ENCODE results near the gene CORO1C.
A peak's percentile ranks its signal among the peaks of the same experiment; 100 is the strongest.
"Not testable (repeated sequence)": the region's sequence is repeated elsewhere in the genome, so short reads cannot be mapped to it uniquely, and the experiment has no call there.

Gene CORO1C

DNA sequence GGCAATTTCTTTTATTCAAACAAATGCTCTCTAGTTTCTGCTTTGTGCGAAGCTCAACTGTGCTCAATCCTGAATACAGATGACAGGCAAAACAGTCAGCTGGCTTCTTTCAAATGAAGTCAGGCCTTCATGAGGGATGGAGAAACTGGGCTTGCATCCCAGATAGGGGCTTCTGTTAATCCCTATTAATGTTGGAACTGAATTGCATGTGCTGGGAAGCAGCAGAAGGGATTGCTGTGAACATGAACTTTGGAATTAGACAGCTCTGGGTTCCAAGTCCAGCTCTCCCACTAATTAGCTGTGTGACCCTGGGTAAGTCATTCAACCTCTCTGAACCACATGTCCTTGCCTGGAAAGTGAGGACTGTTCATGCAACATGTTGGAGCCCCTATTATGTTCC is 21.1 kb upstream of the CORO1C start:
- DNase-seq = no peak

DNA sequence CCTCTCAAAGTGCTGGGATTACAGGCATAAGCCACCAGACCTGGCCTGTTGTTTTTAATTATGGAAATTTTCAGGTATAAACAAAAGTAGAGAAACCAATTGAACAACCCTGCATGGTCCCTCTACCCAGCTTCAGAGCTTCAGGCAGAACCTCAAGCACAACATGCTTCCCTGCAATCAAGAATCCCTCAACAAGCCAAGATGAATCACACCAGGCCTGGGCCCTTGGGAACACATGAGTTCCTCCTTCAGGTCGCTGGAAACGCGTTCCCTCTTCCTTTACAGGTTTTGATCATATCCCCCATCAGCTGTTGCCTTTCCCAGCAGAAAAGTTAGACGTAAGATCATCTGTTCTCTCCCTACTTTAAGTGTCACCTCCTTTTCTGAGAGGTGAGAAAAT is 20.5 kb upstream of the CORO1C start:
- no peak for DNase-seq

DNA sequence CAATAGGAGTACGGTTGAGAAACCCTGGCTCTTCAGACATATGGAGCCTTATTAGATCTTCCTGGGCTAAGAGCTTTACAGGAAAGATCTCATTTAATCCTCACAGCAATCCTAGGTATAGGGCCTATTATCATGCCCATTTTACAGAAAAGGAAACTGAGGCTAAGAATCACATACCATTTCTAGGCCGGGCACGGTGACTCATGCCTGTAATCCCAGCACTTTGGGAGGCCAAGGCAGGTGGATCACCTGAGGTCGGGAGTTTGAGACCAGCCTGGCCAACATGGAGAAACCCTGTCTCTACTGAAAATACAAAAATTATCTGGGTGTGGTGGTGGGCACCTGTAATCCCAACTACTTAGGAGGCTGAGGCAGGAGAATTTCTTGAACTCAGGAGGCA is 19.7 kb upstream of the CORO1C start:
- DNase-seq = not testable (repeated sequence)

DNA sequence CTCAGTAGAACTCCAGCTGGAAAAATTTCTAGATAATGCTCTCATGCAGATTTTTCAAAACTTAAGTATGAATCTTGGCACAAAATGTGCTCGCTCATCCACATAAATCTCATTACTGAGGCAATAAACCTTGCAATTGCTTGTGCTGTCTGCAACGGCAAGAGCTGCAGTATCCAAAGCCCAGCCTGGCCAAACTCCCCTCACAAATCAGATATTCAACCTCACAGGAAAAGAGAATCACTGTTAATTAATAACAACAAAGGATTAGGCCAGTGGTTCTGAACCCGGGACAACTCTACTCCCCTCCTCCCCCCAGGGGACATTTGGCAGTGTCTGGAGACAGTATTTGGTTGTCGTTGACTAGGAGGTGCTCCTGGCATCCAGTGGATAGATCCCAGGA is 19.2 kb upstream of the CORO1C start:
- DNase-seq = no peak

DNA sequence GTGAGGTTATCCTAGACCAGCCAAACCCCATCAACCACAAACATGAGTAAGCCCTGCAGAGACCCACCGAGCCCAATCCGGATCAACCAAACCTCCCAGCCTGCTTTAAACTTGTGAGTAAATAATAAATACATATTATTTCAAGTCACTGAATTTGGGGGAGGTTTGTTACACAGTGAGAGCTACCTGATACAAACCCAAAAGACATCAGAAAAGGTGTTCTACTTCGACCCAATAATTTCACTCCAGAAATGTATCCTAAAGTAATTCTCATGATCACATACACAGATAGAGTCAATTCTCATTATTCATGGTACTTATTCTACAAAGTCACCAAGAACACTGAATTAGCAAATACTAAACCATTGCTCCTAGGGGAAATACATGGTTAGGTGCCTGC is 16.2 kb upstream of the CORO1C start:
- DNase-seq = no peak

DNA sequence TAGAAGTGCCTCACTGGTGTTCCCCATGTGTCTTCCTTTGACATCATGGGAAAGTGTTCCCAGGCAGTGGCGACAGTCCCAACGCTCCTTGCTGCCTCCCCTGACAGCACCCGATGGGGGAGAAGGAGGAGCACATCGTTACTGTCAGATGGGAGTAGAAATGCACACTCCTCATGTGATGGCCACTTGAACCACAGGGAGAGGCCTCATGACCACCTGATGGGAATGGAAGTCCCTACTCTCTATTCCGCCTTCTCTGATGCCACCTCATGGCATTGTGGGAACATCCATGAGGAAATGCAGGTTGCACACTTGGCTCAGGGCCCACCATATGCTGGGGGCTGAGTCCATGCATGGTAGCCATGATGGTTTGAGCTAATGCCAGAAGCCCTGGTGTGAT is 14.3 kb upstream of the CORO1C start:
- no peak for DNase-seq

DNA sequence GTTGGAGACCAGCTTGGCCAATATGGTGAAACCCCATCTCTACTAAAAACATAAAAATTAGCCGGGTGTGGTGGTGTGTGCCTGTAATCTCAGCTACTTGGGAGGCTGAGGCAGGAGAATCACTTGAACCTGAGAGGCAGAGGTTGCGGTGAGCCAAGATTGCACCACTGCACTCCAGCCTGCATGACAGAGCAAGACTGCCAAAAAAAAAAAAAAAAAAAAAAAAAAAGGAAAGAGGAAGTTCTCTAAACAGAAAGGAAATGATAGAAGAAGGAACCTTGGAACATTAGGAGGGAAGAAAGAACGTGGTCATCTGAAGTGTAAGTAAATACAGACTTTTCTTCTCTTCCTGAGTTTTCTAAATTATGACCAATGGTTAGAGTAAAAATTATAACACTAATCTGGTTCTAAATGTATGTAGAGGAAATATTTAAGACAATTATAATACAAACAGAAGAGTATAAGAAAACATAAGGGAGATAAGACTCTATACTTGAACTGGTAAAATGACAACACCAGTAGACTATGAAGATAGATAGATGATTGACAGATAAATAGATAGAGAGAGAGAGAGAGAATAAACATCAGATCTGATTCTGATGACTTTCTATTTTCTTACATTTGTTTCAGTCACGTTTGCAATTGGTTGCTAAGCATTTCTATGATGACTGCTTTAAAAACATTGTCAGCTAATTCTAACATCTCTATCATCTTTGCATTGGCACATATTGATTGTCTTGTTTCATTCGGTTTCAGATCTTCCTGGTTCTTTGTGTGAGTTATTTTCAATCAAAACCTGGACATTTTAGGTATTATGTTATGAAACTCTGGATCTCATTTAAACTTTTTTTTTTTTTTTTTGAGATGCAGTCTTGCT is 12.9 kb upstream of the CORO1C start:
- DNase-seq = no peak

DNA sequence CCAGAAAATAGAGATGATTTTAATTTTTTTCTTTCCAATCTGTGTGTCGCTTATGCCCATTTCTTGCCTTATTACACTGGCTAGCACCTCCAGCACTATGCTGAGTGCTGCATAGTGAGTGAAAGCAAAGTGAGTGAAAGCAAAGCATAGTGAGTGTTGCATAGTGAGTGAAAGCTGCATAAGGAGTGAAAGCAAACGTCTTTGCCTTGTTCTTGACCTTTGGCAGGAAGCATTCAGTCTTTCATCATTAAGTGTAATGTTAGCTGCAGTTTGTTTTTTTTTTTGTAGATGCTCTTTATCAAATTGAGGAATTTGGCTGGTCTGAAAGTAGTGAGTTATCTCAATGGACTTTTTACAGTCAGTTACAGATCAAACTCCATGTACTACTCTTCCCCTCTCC is 6.9 kb upstream of the CORO1C start:
- DNase-seq = no peak

DNA sequence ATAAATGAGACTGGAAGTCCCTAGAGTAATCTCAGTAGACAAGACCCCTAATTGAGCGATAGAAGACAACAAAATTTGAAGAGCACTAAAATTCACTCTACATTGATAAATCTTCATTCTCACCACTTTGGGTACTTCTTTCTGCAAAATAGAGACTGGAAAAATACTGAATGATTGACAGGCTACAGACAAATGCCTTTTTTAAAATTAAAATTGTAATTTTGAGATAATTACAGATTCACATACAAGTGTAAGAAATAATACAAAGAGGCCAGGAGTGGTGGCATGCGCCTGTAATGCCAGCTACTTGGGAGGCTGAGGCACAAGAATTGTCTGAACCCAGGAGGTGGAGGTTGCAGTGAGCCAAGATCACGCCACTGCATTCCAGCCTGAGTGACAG is 4.5 kb upstream of the CORO1C start:
- DNase-seq = no peak

DNA sequence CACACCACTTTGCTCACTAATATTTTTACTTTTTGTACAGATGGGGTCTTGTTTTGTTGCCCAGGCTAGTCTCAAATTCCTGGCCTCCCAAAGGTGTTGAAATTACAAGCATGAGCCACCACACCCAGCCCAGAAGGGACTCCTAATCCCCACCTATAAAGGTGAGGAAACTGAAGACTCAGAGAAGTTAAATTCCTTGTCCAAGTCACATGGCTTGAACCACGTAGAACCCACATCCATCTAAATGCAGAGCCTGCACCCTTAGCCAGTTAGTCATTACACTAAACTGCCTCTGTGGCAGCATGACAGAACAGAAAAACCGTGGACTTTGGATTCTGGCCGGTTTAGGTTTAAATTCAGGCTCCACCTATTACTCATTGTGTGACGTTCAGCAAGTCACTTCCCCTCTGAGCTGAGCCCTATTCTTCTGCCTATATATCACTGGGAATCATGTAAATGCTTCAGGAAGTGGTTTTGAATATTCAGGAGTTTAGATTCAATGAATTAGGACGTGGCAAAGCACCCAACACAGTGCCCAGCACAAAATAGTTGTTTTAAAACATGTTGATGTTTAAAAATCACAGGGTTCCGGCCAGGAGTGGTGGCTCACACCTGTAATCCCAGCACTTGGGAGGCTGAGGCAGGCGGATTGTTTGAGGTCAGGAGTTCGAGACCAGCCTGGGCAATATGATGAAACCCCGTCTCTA is 3.0 kb upstream of the CORO1C start:
- no peak for DNase-seq

DNA sequence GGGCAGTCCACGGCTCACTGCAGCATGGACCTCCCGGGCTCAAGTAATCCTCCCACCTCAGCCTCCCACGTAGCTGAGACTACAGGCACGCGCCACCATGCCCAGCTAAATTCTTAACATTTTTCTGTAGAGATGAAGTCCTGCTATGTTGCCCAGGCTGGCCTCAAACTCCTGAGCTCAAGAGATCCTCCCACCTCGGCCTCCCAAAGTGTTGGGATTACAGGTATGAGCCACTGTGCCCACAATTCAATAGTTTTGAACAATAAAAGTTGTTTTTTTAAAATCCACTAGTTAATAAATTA is 1.9 kb upstream of the CORO1C start:
- DNase-seq = not testable (repeated sequence)

DNA sequence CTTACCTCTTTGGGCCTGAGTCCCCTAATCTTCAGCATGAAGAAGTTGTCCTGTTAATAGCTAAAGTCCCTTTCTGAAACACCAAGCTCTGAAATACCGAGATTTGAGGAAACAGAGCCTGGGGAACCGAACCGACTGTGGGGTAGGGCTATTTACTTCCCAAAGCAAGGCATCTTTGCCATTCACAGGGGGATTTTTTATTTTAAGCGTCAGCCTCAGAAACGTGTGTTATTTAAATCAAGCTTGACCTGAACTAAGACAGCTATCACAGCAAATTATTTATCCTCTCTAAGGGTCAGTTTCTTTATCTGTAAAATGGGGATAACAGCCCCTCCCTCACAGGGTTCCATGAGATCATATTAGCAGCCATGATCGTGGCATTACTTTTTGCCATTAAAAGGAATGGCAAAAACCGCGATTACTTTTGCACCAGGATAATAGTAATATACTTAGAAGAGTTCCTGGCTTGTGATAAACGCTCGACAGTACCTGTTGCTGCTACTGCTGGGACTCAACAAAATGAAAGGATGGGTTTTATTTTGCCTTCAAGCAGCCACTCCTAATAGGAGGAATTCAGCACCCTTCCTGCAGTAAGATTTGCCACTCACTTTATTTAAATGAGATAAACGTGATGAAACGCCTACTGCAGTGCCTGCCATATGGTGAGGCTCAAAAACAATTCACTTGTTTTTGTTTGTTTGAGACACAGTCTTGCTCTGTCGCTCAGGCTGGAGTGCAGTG is 1.3 kb upstream of the CORO1C start:
- DNase-seq = no peak

DNA sequence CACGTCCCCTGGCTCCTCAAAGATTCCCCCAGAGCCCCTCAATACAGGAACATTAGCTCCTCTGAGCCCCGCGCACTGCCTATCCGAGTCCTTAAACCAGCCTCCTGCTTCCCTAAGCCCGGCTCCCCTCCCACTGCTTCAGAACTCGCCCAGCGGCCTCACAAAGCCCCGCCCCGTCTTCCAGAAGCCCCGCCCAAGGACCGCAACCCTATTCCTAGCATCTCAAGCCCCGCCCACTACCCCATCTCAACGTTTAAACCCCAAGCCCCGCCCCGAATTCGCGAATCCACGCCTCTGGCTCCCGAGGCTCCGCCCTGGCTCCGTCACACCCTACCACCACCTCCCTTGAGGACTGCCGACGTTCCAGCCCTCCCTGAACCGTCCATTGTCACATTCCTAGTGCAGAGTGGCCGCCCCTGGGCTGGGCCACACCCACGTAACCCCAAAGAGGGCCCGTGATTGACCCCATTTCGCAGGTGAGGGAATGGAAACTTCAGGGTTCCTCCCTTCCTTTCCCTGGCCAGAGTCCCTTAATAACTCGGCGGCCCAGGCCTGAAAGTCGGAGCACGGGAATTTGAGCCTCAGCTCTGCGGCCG is 646 bp upstream of the CORO1C start:
- DNase-seq = peak; percentile 92

DNA sequence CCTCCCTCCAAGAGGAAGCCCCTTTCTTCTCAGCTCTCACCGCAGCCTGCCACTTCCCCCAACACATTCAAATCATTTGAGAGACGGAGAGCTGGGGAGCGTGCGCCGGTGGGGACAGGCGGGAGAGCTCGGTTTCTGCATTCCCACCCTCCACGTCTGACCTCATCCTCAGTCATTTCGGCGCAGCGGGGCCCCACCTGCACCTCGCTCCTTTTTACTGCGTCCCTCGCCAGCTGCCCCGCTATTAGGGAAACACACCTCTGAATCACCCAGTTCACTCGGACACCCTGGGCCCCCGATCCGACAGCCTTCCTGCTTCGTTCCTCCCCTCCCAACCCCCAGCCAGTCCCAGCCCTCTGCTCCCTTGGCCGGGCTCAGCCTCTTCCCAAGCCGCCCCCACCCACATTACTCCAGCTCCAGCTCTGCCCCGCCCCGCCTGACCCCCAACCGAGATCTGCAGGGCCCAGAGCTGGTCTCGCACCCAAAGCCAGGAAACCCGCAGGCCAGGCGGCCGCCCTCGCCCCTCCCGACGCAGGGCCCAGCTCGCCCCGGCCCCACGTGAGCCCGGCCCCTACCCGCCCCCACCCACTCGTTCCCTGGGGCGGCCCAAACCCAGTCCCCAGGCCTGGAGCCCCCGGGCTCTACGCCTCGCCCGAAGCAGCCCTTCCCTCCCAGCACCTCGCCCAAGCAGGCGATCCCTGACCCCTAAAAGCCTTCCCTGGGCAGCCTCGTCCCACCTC is 783 bp downstream of the CORO1C start:
- peak; percentile 46 for DNase-seq

DNA sequence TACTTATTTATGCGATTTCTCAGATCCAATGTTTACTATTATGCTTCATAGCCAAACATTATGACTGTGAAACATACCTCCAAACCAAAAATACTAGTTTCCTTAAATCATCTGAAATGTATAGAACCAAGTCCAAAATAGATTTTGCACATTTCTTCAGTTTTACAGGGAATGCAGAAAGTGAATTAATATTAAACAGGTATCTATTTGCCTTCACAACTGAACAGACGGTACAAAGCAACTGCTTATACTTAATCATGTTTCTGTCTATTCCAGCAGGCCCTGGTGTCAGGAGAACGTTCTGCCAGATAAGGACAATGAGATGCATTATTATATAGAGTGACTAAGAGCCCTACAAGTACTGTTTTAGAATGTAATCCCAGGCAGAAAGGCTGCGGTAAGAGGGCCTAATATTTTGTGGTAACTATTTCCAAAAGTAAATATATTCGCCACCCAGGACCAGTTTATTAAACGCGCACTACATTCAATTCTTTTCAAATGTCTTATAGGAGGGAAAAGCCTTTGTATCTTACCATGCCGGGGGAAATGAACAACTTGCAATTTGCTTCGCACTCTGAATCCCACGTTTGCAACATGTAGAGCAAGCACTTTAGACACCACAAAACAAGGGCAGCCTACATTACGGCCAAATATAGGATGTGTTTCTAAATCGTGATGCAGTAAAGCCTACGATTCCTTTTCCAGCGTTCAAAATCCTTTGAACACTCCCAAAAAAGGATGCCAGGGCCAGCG is 1.5 kb downstream of the CORO1C start:
- peak; percentile 38 for DNase-seq

DNA sequence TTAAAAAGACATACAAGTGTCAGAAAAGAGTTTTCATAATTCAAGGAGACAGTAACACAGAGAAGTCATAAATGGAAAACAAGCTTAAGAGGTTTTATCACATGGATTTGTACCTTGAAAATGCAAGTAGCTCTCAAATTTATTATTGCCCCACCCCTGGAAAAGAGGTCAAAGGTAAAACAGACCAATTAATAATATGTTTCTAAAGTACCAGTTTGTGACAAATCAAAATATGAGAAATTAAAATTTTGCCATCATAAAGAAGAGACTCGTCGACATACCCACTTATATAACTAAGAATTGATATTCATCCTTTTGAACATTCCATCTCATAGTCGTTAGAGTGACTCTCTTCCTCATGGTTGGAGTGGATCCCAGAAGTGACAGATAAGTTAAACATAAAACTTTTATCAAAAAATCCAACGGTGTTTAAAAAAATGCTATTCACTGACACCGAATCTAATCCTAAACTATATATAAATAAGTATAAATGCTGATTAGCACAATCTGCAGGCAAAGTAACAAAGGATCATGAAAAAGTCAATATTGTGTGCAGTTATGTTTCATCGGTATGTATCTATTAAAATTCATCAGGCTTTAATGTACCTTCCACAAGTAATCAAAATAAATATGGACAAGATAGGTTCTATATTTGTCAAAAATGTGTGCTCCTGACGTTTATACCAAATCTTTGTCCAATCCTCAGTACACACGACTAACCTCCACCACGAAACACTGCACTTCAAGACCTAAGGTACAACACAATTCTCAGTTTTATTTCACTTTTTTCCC is 2.3 kb downstream of the CORO1C start:
- no peak for DNase-seq

DNA sequence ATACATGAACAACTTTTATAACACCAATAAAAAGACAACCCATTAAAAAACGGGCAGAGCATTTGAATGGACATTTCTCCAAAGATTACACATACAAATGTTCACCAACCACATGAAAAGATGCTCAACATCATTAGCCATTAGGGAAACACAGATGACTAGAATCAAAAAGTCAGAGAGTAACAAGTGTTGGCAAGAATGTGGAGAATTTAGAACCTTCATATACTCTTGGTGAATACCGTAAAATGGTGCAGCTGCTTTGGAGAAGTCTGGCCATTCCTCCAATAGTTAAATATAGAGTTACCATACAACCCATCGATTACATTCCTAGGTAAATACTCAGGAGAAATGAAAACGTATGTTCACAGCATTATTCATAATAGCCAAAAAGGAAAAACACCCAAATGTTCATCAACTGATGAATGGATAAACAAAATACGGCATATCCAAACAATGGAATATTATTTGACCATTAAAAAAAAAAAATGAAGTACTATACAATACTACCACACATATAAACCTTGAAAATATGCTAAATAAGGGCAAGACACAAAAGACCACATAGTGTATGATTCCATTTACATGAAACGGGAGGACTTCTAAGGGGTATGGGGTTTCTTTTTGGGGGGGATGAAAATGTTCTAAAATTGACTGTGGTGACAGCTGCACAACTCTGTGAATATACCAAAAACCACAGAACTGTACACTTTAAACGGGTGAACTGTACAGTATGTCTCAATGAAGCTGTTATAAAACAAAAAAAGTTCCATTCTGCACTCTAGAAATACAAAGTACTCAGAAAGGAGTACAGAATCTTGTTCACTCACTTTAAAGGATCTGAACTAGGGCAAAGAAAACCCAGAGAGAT is 3.2 kb downstream of the CORO1C start:
- no peak for DNase-seq

DNA sequence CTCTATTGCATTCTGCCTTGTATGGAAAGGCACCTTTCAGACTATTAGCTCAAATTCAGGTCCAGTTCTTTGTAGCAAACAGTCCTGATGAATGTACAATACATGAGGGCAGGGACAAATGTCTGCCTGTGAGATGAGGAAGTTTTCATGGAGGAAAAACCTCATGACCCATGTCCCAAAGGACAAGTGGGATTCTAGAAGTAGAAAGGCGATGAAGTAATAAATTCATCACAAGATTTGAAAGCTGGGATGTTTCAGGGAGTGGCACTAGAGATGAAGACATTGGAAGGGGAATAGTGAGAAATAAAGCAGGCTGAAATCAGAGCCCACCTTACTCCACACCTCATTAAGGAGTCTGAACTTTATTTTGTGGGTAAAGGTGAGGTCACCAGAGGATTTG is 4.2 kb downstream of the CORO1C start:
- DNase-seq = no peak

DNA sequence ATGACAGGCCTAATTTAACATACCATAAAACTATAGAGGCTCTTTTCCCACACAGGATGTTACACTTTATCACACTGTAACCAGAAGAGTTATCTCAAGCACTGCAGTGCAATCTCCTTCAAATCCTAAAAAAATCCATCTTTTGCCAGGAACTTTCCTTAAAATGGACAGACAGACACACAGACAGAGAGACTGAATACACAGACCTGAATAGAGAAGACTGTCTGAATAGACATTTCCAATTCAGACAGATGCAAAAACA is 6.5 kb downstream of the CORO1C start:
- no peak for DNase-seq

DNA sequence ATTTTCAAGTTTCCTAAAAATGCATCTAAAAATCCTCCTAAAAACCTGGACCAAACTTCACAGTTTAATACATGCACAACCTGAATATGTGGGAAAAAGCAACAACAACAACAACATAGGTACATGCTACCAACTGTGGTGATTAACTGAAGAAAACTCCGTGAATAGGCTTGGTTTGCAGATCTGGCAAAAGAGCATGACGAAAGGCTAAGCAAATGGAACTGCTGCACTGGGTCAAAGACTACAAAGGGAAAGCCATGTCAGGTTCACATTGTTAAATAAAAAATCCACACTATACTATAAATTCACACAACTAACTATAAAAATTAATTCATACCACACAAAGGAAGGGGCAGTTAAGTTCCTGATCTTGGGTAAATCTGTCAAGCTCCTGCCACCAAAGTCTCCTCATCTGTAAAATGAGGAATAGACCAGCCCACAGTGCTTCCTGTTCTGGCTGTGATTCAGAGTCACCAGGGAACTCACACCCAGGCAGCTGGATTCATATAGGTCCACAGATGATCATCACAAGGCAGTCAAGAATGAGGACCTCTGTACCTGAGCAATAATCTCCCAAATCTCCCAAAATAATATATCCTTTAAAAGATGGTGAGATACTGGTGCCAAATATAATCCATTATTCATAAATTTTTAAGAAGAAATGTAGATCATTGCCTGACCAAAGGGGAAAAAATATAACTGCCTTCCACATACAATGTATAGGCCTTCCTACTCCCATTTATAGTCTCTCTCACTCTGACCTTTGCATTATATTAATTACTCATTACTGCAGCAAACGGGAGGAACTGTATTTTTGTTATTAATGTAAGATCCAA is 7.0 kb downstream of the CORO1C start:
- no peak for DNase-seq
